ENCODE measurements around the gene AP5S1. TPM values are rescaled to one million over a fixed set of nuclear protein-coding genes. Genes with fewer than 3 reads are reported as not detected.
A peak's percentile ranks its signal among the peaks of the same experiment; 100 is the strongest.

The AP5S1 gene
- total and polyA plus RNA-seq, 9 of the 15 experiments (the other 6 are each of a cell fraction or from before 2014, with no cell fraction given) = 2.6 to 8.8 (median 4.4) TPM

DNA sequence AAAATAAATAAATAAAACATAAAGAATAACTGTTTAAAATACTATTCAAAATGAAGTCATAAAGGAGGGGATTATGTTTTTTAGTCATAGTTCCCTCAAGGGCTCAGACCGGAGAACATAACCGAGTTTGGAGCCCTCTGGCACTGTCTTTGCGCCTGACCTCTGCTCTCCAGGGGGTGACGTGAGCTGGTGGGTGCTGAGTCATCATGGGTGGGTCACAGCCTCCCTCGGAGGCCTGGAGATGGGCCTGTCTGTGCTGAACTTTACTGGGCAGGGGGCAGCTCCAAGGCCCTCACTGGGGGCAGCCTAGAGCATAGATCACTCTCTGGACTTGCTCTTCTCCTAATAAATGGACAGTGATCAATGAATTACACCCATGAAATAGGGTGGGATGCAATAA is 23.1 kb downstream of the AP5S1 start (continued):
- TF ChIP-seq, protein P1, sequence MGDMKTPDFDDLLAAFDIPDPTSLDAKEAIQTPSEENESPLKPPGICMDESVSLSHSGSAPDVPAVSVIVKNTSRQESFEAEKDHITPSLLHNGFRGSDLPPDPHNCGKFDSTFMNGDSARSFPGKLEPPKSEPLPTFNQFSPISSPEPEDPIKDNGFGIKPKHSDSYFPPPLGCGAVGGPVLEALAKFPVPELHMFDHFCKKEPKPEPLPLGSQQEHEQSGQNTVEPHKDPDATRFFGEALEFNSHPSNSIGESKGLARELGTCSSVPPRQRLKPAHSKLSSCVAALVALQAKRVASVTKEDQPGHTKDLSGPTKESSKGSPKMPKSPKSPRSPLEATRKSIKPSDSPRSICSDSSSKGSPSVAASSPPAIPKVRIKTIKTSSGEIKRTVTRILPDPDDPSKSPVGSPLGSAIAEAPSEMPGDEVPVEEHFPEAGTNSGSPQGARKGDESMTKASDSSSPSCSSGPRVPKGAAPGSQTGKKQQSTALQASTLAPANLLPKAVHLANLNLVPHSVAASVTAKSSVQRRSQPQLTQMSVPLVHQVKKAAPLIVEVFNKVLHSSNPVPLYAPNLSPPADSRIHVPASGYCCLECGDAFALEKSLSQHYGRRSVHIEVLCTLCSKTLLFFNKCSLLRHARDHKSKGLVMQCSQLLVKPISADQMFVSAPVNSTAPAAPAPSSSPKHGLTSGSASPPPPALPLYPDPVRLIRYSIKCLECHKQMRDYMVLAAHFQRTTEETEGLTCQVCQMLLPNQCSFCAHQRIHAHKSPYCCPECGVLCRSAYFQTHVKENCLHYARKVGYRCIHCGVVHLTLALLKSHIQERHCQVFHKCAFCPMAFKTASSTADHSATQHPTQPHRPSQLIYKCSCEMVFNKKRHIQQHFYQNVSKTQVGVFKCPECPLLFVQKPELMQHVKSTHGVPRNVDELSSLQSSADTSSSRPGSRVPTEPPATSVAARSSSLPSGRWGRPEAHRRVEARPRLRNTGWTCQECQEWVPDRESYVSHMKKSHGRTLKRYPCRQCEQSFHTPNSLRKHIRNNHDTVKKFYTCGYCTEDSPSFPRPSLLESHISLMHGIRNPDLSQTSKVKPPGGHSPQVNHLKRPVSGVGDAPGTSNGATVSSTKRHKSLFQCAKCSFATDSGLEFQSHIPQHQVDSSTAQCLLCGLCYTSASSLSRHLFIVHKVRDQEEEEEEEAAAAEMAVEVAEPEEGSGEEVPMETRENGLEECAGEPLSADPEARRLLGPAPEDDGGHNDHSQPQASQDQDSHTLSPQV (IDR thresholded peaks at IDR 0.05) = peak; percentile 83
- TF ChIP-seq, protein P2, sequence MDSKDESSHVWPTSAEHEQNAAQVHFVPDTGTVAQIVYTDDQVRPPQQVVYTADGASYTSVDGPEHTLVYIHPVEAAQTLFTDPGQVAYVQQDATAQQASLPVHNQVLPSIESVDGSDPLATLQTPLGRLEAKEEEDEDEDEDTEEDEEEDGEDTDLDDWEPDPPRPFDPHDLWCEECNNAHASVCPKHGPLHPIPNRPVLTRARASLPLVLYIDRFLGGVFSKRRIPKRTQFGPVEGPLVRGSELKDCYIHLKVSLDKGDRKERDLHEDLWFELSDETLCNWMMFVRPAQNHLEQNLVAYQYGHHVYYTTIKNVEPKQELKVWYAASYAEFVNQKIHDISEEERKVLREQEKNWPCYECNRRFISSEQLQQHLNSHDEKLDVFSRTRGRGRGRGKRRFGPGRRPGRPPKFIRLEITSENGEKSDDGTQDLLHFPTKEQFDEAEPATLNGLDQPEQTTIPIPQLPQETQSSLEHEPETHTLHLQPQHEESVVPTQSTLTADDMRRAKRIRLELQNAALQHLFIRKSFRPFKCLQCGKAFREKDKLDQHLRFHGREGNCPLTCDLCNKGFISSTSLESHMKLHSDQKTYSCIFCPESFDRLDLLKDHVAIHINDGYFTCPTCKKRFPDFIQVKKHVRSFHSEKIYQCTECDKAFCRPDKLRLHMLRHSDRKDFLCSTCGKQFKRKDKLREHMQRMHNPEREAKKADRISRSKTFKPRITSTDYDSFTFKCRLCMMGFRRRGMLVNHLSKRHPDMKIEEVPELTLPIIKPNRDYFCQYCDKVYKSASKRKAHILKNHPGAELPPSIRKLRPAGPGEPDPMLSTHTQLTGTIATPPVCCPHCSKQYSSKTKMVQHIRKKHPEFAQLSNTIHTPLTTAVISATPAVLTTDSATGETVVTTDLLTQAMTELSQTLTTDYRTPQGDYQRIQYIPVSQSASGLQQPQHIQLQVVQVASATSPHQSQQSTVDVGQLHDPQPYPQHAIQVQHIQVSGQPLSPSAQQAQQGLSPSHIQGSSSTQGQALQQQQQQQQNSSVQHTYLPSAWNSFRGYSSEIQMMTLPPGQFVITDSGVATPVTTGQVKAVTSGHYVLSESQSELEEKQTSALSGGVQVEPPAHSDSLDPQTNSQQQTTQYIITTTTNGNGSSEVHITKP (IDR thresholded peaks at IDR 0.05; ENCODE audit: partially characterized antibody) = peak; percentile 46
- TF ChIP-seq ZFX (CRISPR knock-in tag; IDR thresholded peaks at IDR 0.05) = peak; percentile 79
- 0 out of 4 replicates have a peak, but pooled peaks of 1 of the 2 experiments have one; percentile 16 for TF ChIP-seq NRF1 (conservative IDR thresholded peaks at IDR 0.05 in 1 of 2, IDR thresholded peaks at IDR 0.05 in 1 of 2)
- TF ChIP-seq, protein P3, sequence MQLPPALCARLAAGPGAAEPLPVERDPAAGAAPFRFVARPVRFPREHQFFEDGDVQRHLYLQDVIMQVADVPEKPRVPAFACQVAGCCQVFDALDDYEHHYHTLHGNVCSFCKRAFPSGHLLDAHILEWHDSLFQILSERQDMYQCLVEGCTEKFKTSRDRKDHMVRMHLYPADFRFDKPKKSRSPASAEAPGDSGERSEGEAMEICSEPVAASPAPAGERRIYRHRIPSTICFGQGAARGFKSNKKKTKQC (CRISPR knock-in tag; IDR thresholded peaks at IDR 0.05) = no peak
- peak; percentile 30; the same call in 1 of the 2 replicates for TF ChIP-seq SMARCC2 (IDR thresholded peaks at IDR 0.05; ENCODE audit: low read depth)
- no peak for TF ChIP-seq TCF7 (IDR thresholded peaks at IDR 0.05; ENCODE audit: borderline replicate concordance)
- peak; percentile 86 for TF ChIP-seq NR2C1 (IDR thresholded peaks at IDR 0.05)
- peak; percentile 79 for TF ChIP-seq NR2C1 (tag; IDR thresholded peaks at IDR 0.05)
- peak; percentile 38; the same call in 1 of the 2 replicates for TF ChIP-seq NBN (IDR thresholded peaks at IDR 0.05; ENCODE audit: low read depth)
- peak; percentile 84 for TF ChIP-seq JUN (IDR thresholded peaks at IDR 0.05; ENCODE audit: borderline replicate concordance, low read depth, low read length)
- TF ChIP-seq JUN (CRISPR knock-in tag; IDR thresholded peaks at IDR 0.05; ENCODE audit: borderline replicate concordance) = no peak

Measured in K562 (cell line).